ENCODE data around the gene CXCL9.
"Not testable (repeated sequence)": the region's sequence is repeated elsewhere in the genome, so short reads cannot be mapped to it uniquely, and the experiment has no call there.

The CXCL9 gene

DNA sequence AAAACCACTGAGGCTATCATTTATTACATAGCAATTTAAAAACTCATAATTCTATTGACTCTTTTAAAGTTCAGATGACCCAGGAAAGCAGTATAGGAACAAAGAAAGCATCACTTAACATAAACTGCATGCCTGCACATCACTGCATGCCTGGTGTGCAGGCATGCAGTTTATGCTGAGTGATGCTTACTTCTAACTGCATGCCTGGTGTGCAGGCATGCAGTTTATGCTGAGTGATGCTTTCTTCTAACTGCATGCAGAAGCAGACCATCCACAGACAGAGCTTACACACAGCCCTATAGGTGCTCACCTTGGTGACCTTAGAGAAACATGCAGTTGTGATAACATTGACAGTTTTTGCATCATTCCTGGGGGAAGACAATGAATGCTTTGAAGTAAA, 33.5 kb downstream of the CXCL9 start:
- DNase-seq (ENCODE audit: extremely low spot score, insufficient read length, low read depth) = no peak
- no peak for FAIRE-seq

DNA sequence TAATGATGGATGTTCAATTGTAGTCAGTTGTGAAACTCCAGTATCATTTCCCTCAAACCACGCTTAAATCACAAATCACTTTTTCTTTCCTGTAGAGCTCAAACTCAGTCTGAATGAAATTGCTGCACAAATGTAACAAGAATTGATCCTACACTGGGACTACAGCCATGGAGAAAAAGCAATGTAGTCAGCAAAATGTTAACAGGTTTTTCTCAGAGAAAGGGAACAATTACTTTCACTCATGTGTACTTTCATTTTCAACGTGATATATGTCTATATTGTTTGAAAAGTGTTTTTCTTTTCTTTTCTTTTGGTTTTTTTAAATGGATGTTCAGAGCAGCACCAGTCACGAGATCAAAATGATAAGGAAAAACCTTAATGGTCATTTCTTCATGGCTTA, 39.2 kb downstream of the CXCL9 start:
- no peak for DNase-seq (ENCODE audit: extremely low spot score, insufficient read length, low read depth)

DNA sequence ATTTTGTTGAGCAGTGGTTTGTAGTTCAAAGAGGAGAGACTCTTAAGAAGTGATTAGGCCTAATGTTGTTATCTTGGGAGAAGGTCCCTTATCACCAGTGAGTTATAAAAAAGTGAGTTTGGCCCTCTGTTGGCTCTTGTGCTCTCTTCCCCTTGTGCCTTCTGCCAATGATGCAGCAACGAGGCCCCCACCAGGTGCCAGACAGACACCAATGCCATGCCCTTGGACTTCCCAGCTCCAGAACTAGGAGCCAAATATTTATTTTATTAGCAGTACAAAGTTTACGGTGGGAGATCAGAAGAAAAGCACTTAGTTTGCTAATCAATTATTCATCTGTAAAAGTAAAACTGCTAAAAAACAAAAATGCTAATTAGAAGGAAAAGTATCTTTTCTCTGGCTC, 43.8 kb downstream of the CXCL9 start:
- FAIRE-seq (no peak), DNase-seq (ENCODE audit: extremely low spot score, insufficient read length, low read depth) (no peak)

More for the DNA sequence above, 39.2 kb downstream of the CXCL9 start:
- FAIRE-seq = no peak

DNA sequence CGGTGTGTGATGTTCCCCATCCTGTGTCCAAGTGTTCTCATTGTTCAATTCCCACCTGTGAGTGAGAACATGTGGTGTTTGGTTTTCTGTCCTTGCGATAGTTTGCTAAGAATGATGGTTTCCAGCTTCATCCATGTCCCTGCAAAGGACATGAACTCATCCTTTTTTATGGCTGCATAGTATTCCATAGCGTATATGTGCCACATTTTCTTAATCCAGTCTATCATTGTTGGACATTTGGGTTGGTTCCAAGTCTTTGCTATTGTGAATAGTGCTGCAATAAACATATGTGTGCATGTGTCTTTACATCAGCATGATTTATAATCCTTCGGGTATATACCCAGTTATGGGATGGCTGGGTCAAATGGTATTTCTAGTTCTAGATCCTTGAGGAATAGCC, 45.2 kb downstream of the CXCL9 start:
- not testable (repeated sequence) for DNase-seq (ENCODE audit: extremely low spot score, insufficient read length, low read depth); FAIRE-seq

DNA sequence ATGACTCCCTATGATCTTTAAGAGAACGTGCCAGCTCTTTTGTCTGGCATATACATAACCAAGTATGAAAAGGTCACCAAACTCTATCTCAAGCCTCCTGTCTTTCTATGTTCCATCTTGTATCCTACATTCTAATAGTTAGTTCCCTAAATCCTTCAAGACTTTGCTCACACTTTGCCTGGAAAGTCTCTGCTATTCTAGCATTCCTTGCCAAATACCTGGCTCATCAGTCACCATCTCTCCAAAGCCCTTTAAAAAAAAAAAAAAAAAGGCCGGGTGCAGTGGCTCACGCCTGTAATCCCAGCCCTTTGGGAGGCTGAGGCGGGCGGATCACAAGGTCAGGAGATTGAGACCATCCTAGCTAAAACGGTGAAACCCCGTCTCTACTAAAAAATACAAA, 48.8 kb downstream of the CXCL9 start:
- not testable (repeated sequence) for DNase-seq (ENCODE audit: extremely low spot score, insufficient read length, low read depth); FAIRE-seq

DNA sequence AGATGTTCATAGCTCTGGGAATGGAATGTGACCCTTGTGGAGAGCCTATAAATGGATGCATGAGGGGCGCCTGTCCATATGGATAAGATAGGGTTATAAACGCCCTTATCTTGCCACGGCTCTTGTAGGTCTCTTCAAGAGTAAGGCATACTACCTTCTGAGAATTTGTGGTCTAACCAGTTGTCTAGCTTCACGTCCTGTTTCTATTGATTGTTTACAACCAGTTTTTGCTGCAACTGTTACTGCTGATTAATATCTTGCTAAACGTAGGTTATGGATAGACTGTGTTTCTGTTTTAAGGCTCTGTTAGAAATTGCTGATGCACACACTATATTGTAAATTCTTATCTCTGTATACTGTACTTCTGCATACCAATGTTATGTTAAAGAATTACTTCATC, 52.5 kb downstream of the CXCL9 start:
- not testable (repeated sequence) for FAIRE-seq; DNase-seq (ENCODE audit: extremely low spot score, insufficient read length, low read depth)

DNA sequence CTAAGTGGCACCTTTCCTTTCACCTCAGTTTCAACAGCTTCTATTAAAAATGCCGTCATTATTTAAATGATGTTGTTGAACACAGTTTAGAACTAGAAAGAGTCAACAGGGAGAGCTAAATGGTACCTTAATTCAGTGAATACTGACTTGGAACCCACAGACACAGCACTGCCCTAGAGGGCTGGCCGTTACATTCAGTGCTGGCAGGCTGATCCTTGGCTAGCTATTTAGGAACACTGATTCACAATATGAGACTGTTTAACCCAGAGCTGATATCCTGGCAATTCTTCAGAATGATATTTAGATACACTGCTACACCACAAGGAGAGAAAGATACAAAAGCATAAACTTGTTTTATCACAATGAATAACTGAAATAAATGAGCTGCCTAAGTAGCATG, 53.8 kb downstream of the CXCL9 start:
- FAIRE-seq (no peak), DNase-seq (ENCODE audit: extremely low spot score, insufficient read length, low read depth) (no peak)

All from GM18507 (cell line).